ENCODE data around the gene ABCA9.
"Not testable (repeated sequence)": the region's sequence is repeated elsewhere in the genome, so short reads cannot be mapped to it uniquely, and the experiment has no call there.

GRCh38 chr17:68943812-68944182 is 116.9 kb downstream of the ABCA9 start:
- not testable (repeated sequence) for TF ChIP-seq POLR2A (IDR thresholded peaks at IDR 0.05; ENCODE audit: extremely low read depth, insufficient read length); MAX (IDR thresholded peaks at IDR 0.05; ENCODE audit: low read depth, low read length); CTCF (IDR thresholded peaks at IDR 0.05; ENCODE audit: low read depth, low read length); MYC (IDR thresholded peaks at IDR 0.05; ENCODE audit: low read depth, low read length)

Measured in NB4 (cell line).